H1 (cell line): ENCODE data around the gene FHIP2A. TPM values are rescaled to one million over a fixed set of nuclear protein-coding genes. Genes with fewer than 3 reads are reported as not detected.
"Not testable (repeated sequence)": the region's sequence is repeated elsewhere in the genome, so short reads cannot be mapped to it uniquely, and the experiment has no call there.

Experiments used
- CTCF ChIA-PET: fragments of 300-600 bp; sonication (Branson Sonifier 250); formaldehyde crosslinking; loops from one replicate; lab custom pipeline; 2021; ENCODE audit not compliant: partially characterized antibody; lab: Charles Lee
- POLR2A ChIA-PET: fragments of 300-600 bp; sonication (Branson Sonifier 250); formaldehyde crosslinking; loops from one replicate; lab custom pipeline; 2021; ENCODE audit warnings: inconsistent platforms; ENCODE audit not compliant: partially characterized antibody; lab: Charles Lee
- DNase-seq, 2 experiments: peaks; one replicate each; pipeline versions ENCODE4 v3.0.0 to v3.0.0-alpha.2; 2010 to 2022; ENCODE audit warnings: low spot score in 2 of 2, low read depth in 1 of 2, mixed read lengths in 1 of 2
- FAIRE-seq: peaks from 2 replicates; lab custom pipeline; 2011; peaks lifted over from hg19 to GRCh38; lab: Jason Lieb, UNC
- H2AFZ ChIP-seq: 2 replicates; pipeline ENCODE4 v1.8.1; 2012; ENCODE audit warnings: low read length, inconsistent platforms
- H2AK5ac ChIP-seq: 2 replicates; pipeline ENCODE4 v1.6.1; 2013; ENCODE audit warnings: low read depth, low read length
- H2BK120ac ChIP-seq: replicated peaks from 2 replicates; pipeline ENCODE3; 2013; ENCODE audit warnings: low read depth, low read length, inconsistent platforms
- H2BK12ac ChIP-seq: 2 replicates; pipeline ENCODE4 v1.6.1; 2013; ENCODE audit warnings: low read depth, low read length
- H2BK15ac ChIP-seq: 2 replicates; pipeline ENCODE4 v1.6.1; 2013; ENCODE audit warnings: low read length
- H2BK20ac ChIP-seq: 2 replicates; pipeline ENCODE4 v1.6.1; 2013; ENCODE audit warnings: low read length
- H2BK5ac ChIP-seq: 2 replicates; pipeline ENCODE4 v1.6.1; 2013; ENCODE audit warnings: low read depth, low read length
- H3K14ac ChIP-seq: 2 replicates; pipeline ENCODE4 v1.6.1; 2013; ENCODE audit warnings: inconsistent platforms; ENCODE audit not compliant: insufficient read length
- H3K18ac ChIP-seq: 2 replicates; pipeline ENCODE4 v1.6.1; 2013; ENCODE audit warnings: low read length; ENCODE audit errors: extremely low read depth
- H3K23ac ChIP-seq: 2 replicates; pipeline ENCODE4 v1.6.1; 2013; ENCODE audit warnings: inconsistent platforms; ENCODE audit not compliant: insufficient read length
- H3K23me2 ChIP-seq: 2 replicates; pipeline ENCODE4 v1.6.1; 2013; ENCODE audit warnings: low read depth, low read length
- H3K27ac ChIP-seq: 2 replicates; pipeline ENCODE4 v1.6.1; 2011; ENCODE audit warnings: low read depth, low read length, inconsistent platforms
- H3K27me3 ChIP-seq, 4 experiments: replicated peaks in 1 of 4; 1 replicate in 1 of 4; 2 replicates in 3 of 4; pipeline versions ENCODE4 v1.6.1 to v1.8.1; 2011 to 2013; ENCODE audit warnings: low read length in 3 of 4, mild to moderate bottlenecking in 3 of 4, inconsistent platforms in 2 of 4, mixed read lengths in 2 of 4, moderate library complexity in 1 of 4; ENCODE audit not compliant: control insufficient read depth in 3 of 4, insufficient read depth in 3 of 4; ENCODE audit errors: extremely low read depth in 1 of 4
- H3K36me3 ChIP-seq, 4 experiments: 2 replicates each; pipeline versions ENCODE4 v1.6.1 to v1.8.1; 2011 to 2013; ENCODE audit warnings: mild to moderate bottlenecking in 4 of 4, low read length in 3 of 4, moderate library complexity in 2 of 4, control low read depth in 1 of 4, inconsistent platforms in 1 of 4; ENCODE audit not compliant: insufficient read depth in 4 of 4, control insufficient read depth in 2 of 4
- H3K4ac ChIP-seq: replicated peaks from 2 replicates; pipeline ENCODE3; 2013; ENCODE audit warnings: low read length, low read depth, mixed read lengths, inconsistent platforms; ENCODE audit not compliant: insufficient read length
- H3K4me1 ChIP-seq, 4 experiments: replicated peaks in 1 of 4; 1 replicate in 1 of 4; 2 replicates in 3 of 4; pipeline versions ENCODE4 v1.6.1 to v1.8.1; 2011 to 2013; ENCODE audit warnings: low read length in 3 of 4, inconsistent platforms in 2 of 4, mixed read lengths in 1 of 4; ENCODE audit not compliant: insufficient read depth in 4 of 4, control insufficient read depth in 3 of 4
- H3K4me2 ChIP-seq, 2 experiments: 2 replicates each; pipeline versions ENCODE4 v1.6.1 to v1.8.1; 2011 to 2013; ENCODE audit warnings: low read depth in 2 of 2, low read length in 2 of 2, control low read depth in 1 of 2, inconsistent platforms in 1 of 2, mild to moderate bottlenecking in 1 of 2; ENCODE audit not compliant: insufficient read depth in 1 of 2
- H3K4me3 ChIP-seq, 4 experiments: fragments of 200-600, 300-600 bp in 1 of 4; sonication (generic), shearing (Covaris generic), sonication (Bioruptor Twin) in 1 of 4; 2 replicates each; pipeline versions ENCODE4 v1.5.1 to v1.8.1; 2011 to 2016; ENCODE audit warnings: low read length in 4 of 4, low read depth in 3 of 4, control low read depth in 2 of 4, inconsistent platforms in 2 of 4, mild to moderate bottlenecking in 2 of 4, mixed read lengths in 1 of 4, moderate library complexity in 1 of 4; ENCODE audit not compliant: insufficient read depth in 2 of 4; ENCODE audit errors: extremely low read depth in 1 of 4
- H3K56ac ChIP-seq: replicated peaks from 2 replicates; pipeline ENCODE3; 2013; ENCODE audit warnings: low read depth, mild to moderate bottlenecking, mixed read lengths, low read length, inconsistent platforms; ENCODE audit not compliant: insufficient read length
- H3K79me1 ChIP-seq: 2 replicates; pipeline ENCODE4 v1.6.1; 2013; ENCODE audit warnings: low read depth, low read length, control low read depth
- H3K79me2 ChIP-seq, 2 experiments: 2 replicates each; pipeline versions ENCODE4 v1.6.1 to v1.8.1; 2012 to 2013; ENCODE audit warnings: low read length in 2 of 2, mild to moderate bottlenecking in 2 of 2, inconsistent platforms in 1 of 2; ENCODE audit not compliant: insufficient read depth in 2 of 2, control insufficient read depth in 1 of 2
- H3K9ac ChIP-seq, 4 experiments: replicated peaks in 1 of 4; 1 replicate in 1 of 4; 2 replicates in 3 of 4; pipeline versions ENCODE4 v1.6.1 to v1.8.1; 2011 to 2013; ENCODE audit warnings: low read depth in 3 of 4, low read length in 3 of 4, control low read depth in 2 of 4, mild to moderate bottlenecking in 2 of 4, moderate library complexity in 2 of 4, inconsistent platforms in 1 of 4; ENCODE audit errors: extremely low read depth in 1 of 4
- H3K9me3 ChIP-seq, 2 experiments: 2 replicates each; pipeline versions ENCODE4 v1.6.1 to v1.8.1; 2012 to 2013; ENCODE audit warnings: mild to moderate bottlenecking in 2 of 2, moderate library complexity in 2 of 2, control low read depth in 1 of 2, inconsistent platforms in 1 of 2, low read depth in 1 of 2, low read length in 1 of 2, mixed read lengths in 1 of 2; ENCODE audit not compliant: insufficient read depth in 2 of 2
- H4K20me1 ChIP-seq, 2 experiments: replicated peaks in 1 of 2; 2 replicates each; pipeline versions ENCODE3 to v1.8.1; 2011 to 2013; ENCODE audit warnings: inconsistent platforms in 2 of 2, low read length in 2 of 2, mild to moderate bottlenecking in 1 of 2; ENCODE audit not compliant: insufficient read depth in 2 of 2, control insufficient read depth in 1 of 2
- H4K5ac ChIP-seq: 2 replicates; pipeline ENCODE4 v1.6.1; 2013; ENCODE audit warnings: low read length, low read depth, mixed read lengths, inconsistent platforms; ENCODE audit not compliant: insufficient read length
- H4K8ac ChIP-seq: 2 replicates; pipeline ENCODE4 v1.8.0; 2013; ENCODE audit warnings: mild to moderate bottlenecking, moderate library complexity, low read length, inconsistent platforms; ENCODE audit not compliant: insufficient read depth; ENCODE audit errors: extremely low read depth
- H4K91ac ChIP-seq: replicated peaks from 2 replicates; pipeline ENCODE3; 2013; ENCODE audit warnings: low read length, mixed read lengths, inconsistent platforms; ENCODE audit not compliant: insufficient read length
- WGBS, 2 experiments: shearing (Covaris generic) in 1 of 2; methylation state at CpG; one replicate each; pipeline versions ENCODE4 v1.1.6 to v1.1.7; 2013 to 2015; ENCODE audit warnings: low lambda C conversion rate in 2 of 2, mixed read lengths in 2 of 2, inconsistent platforms in 1 of 2, low coverage in 1 of 2, missing lambda C conversion rate in 1 of 2; ENCODE audit not compliant: insufficient replicate concordance in 2 of 2, insufficient coverage in 1 of 2, insufficient read length in 1 of 2; ENCODE audit errors: extremely low coverage in 1 of 2, missing lambda C conversion rate in 1 of 2; 5-methylcytosine and 5-hydroxymethylcytosine counted together
- polyA plus RNA-seq, 7 experiments: library from polyadenylated mRNA; depleted of rRNA in 3 of 7; stranded (reverse) in 5 of 7; unstranded in 2 of 7; fragments of >200 nt in 5 of 7; fragments of 200-250 nt in 2 of 7; gene quantifications; 1 replicate in 5 of 7; 2 replicates in 1 of 7; 4 replicates in 1 of 7; pipeline versions ENCODE4 v1.2.1 to v1.2.3, GENCODE V29; 2011 to 2013; ENCODE audit warnings: missing spikeins in 2 of 7, mixed read lengths in 2 of 7
- total RNA-seq: library from RNA; stranded (reverse); fragmentation: NEBNext Ultra II Directional; extraction: Animal tissue kit (Norgen Biotek cat#: 25700); gene quantifications from 2 replicates; pipeline ENCODE4 v1.2.1, GENCODE V29; 2021

Gene FHIP2A
- total and polyA plus RNA-seq, 2 of the 8 experiments (the other 6 are each of a cell fraction or from before 2014, with no cell fraction given): 4.5 to 15.0 TPM

DNA sequence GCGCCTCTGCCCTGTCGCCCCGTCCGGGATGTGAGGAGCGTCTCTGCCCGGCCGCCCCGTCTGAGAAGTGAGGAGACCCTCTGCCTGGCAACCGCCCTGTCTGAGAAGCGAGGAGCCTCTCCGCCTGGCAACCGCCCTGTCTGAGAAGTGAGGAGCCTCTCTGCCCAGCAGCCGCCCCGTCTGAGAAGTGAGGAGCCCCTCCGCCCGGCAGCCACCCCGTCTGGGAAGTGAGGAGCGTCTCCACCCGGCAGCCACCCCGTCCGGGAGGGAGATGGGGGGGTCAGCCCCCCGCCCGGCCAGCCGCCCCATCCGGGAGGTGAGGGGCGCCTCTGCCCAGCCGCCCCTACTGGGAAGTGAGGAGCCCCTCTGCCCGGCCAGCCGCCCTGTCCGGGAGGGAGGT is 34.4 kb upstream of the FHIP2A start:
- H3K23me2 ChIP-seq, H4K91ac ChIP-seq, H3K56ac ChIP-seq, H4K5ac ChIP-seq, POLR2A ChIA-PET, H3K23ac ChIP-seq, H2BK5ac ChIP-seq, H3K36me3 ChIP-seq, H3K4ac ChIP-seq, H3K27me3 ChIP-seq, H2AK5ac ChIP-seq, H2BK15ac ChIP-seq, H4K20me1 ChIP-seq, H3K4me3 ChIP-seq, H3K27ac ChIP-seq, H3K9ac ChIP-seq, H2BK120ac ChIP-seq, H3K4me2 ChIP-seq, H2BK20ac ChIP-seq, H2BK12ac ChIP-seq, H3K9me3 ChIP-seq, H3K79me2 ChIP-seq, H3K14ac ChIP-seq, DNase-seq, H3K79me1 ChIP-seq, H2AFZ ChIP-seq, H4K8ac ChIP-seq, FAIRE-seq, H3K18ac ChIP-seq, H3K4me1 ChIP-seq: not testable (repeated sequence)
- CTCF ChIA-PET: interaction anchor here (0.9 to 1.4 kb wide), 11 partner anchors 8 to 328 kb away, joined by 3 to 8 read pairs (median 4); no protein-coding TSS in a partner anchor
- 96% methylated on average over 4 of the region's 30 CpGs; no CpG with 5 or more reads in 1 of the 2 experiments for WGBS, 2 experiments
